ENCODE data around the gene FANCL.
"Not testable (repeated sequence)": the region's sequence is repeated elsewhere in the genome, so short reads cannot be mapped to it uniquely, and the experiment has no call there.

DNA sequence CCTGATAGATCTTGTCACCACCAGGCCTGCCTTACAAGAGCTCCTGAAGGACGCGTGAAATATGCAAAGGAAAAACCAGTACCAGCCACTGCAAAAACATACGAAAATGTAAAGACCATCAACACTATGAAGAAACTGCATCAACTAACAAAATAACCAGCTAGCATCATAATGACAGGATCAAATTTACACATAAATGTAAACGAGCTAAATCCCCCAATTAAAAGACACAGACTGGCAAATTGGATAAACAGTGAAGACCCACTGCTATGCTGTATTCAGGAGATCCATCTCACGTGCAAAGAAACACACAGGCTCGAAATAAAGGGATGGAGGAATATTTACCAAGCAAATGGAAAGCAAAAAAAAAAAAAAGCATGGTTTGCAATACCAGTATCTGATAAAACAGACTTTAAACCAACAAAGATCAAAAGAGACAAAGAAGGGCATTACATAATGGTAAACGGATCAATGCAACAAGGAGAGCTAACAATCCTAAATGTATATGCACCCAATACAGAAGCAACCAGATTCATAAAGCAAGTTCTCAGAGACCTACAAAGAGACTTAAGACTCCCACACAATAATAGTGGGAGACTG, 70.7 kb downstream of the FANCL start:
- TF ChIP-seq POLR2A (IDR thresholded peaks at IDR 0.05; ENCODE audit: low read length); GATA1 (IDR thresholded peaks at IDR 0.05; ENCODE audit: low read depth, low read length): not testable (repeated sequence)
